Measurements from ENCODE around the gene TREH.

- TF ChIP-seq CTCF (IDR thresholded peaks at IDR 0.05; ENCODE audit: low read depth, low read length) (no peak), MYC (IDR thresholded peaks at IDR 0.05; ENCODE audit: low read depth, low read length) (no peak)
Measured at GRCh38 chr11:118674082-118674435, 5.4 kb downstream of the TREH start.

Measured in NB4 (cell line).